Measurements from ENCODE around the gene RXFP1.

DNA sequence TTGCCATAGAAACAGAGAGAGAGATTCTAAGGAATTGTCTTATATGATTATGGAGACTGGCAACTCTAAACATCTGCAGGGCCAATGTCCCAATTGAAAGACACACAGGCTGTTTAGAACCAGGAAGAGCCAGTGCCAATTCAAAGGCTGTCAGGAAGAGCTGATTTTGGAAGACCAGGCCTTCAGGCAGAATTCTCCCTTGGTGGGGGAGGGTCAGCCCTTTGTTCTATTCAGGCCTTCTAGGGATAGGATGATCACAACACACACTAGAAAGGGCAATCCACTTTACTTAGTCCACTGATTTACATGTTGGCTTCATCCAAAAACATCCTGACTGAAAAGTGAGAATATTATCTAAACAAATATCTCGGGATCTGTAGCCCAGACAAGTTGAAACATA, 134.8 kb downstream of the RXFP1 start:
- TF ChIP-seq CTCF (conservative IDR thresholded peaks at IDR 0.05): no peak
- TF ChIP-seq ZFX (IDR thresholded peaks at IDR 0.05): no peak

All from C4-2B (cell line).